HG03469 (cell line): ENCODE results near the gene SPEF2.
"Not testable (repeated sequence)": the region's sequence is repeated elsewhere in the genome, so short reads cannot be mapped to it uniquely, and the experiment has no call there.

Source experiments
- ATAC-seq: cut with Tn5 transposase; IDR thresholded peaks from one replicate; pipeline ENCODE4 v1.9.1; 2021; ENCODE audit warnings: mild to moderate bottlenecking, moderate library complexity, moderate number of reproducible peaks; ENCODE audit not compliant: unreplicated experiment

SPEF2 gene

GRCh38 chr5:35651002-35651756 lies 33.5 kb downstream of the SPEF2 start:
- no peak for ATAC-seq

- no peak for ATAC-seq
Observed at GRCh38 chr5:35656721-35657120, 39.1 kb downstream of the SPEF2 start.

GRCh38 chr5:35657877-35658276 lies 40.2 kb downstream of the SPEF2 start:
- no peak for ATAC-seq

- no peak for ATAC-seq
Observed at GRCh38 chr5:35659556-35659955, 41.9 kb downstream of the SPEF2 start.

- no peak for ATAC-seq
Observed at GRCh38 chr5:35660451-35660850, 42.8 kb downstream of the SPEF2 start.

GRCh38 chr5:35664584-35664983 lies 46.9 kb downstream of the SPEF2 start:
- no peak for ATAC-seq

- no peak for ATAC-seq
Observed at GRCh38 chr5:35665096-35665495, 47.4 kb downstream of the SPEF2 start.

- no peak for ATAC-seq
Observed at GRCh38 chr5:35668319-35668718, 50.7 kb downstream of the SPEF2 start.

- no peak for ATAC-seq
Observed at GRCh38 chr5:35668794-35669193, 51.1 kb downstream of the SPEF2 start.

- ATAC-seq, result no peak
Observed at GRCh38 chr5:35671541-35672295, 54.1 kb downstream of the SPEF2 start.

GRCh38 chr5:35672296-35672655 lies 54.6 kb downstream of the SPEF2 start:
- not testable (repeated sequence) for ATAC-seq

GRCh38 chr5:35672995-35673394 lies 55.3 kb downstream of the SPEF2 start:
- no peak for ATAC-seq

GRCh38 chr5:35674049-35674448 lies 56.4 kb downstream of the SPEF2 start:
- ATAC-seq, result no peak

- ATAC-seq, result no peak
Observed at GRCh38 chr5:35675392-35675791, 57.7 kb downstream of the SPEF2 start.

- no peak for ATAC-seq
Observed at GRCh38 chr5:35677878-35678277, 60.2 kb downstream of the SPEF2 start.

GRCh38 chr5:35678661-35679060 lies 61.0 kb downstream of the SPEF2 start:
- ATAC-seq, result no peak

- no peak for ATAC-seq
Observed at GRCh38 chr5:35679357-35679756, 61.7 kb downstream of the SPEF2 start.

- ATAC-seq, result no peak
Observed at GRCh38 chr5:35681911-35682310, 64.2 kb downstream of the SPEF2 start.

GRCh38 chr5:35683466-35683865 lies 65.8 kb downstream of the SPEF2 start:
- ATAC-seq, result no peak

GRCh38 chr5:35685161-35685560 lies 67.5 kb downstream of the SPEF2 start:
- ATAC-seq, result no peak

- no peak for ATAC-seq
Observed at GRCh38 chr5:35687961-35688360, 70.3 kb downstream of the SPEF2 start.

GRCh38 chr5:35694481-35694880 lies 76.8 kb downstream of the SPEF2 start:
- ATAC-seq, result no peak
